GM12864 (cell line): ENCODE data around the gene SLC22A13.

Experiments used
- DNase-seq: peaks from one replicate; pipeline ENCODE4 v3.0.0-alpha.2; 2011; ENCODE audit warnings: low read depth
- H3K4me3 ChIP-seq: 2 replicates; pipeline ENCODE4 v1.5.1; 2011; ENCODE audit warnings: mild to moderate bottlenecking, low read depth, low read length, control low read depth
- TF ChIP-seq, protein P1 (sequence below): IDR thresholded peaks from 2 replicates; pipeline ENCODE4 v1.5.1; 2011; ENCODE audit warnings: low read depth, mild to moderate bottlenecking, moderate library complexity, low read length, control low read depth, inconsistent platforms; ENCODE audit errors: missing control alignments

SLC22A13 gene

GRCh38 chr3:38297947-38298711, 32.5 kb downstream of the SLC22A13 start:
- peak; percentile 1 for DNase-seq
- TF ChIP-seq, protein P1, sequence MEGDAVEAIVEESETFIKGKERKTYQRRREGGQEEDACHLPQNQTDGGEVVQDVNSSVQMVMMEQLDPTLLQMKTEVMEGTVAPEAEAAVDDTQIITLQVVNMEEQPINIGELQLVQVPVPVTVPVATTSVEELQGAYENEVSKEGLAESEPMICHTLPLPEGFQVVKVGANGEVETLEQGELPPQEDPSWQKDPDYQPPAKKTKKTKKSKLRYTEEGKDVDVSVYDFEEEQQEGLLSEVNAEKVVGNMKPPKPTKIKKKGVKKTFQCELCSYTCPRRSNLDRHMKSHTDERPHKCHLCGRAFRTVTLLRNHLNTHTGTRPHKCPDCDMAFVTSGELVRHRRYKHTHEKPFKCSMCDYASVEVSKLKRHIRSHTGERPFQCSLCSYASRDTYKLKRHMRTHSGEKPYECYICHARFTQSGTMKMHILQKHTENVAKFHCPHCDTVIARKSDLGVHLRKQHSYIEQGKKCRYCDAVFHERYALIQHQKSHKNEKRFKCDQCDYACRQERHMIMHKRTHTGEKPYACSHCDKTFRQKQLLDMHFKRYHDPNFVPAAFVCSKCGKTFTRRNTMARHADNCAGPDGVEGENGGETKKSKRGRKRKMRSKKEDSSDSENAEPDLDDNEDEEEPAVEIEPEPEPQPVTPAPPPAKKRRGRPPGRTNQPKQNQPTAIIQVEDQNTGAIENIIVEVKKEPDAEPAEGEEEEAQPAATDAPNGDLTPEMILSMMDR, result peak; percentile 41

DNA sequence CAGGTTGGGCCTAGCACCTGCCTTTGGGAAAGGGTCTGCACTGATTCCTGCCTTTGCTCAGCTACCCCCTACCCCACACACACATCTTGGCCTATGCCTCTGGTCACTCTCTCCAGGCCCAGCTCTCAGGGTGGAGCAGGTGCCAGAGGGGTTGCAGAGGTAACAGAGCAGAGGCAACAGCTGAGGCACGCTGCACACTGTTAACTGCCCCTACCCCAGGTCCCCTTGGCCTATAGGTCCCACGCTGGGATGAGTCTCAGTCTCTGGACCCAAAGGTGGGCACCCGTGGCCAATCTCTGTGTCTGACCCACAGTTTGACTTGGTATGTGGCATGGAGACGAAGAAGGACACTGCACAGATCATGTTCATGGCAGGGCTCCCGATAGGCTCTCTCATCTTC, 41.3 kb downstream of the SLC22A13 start:
- TF ChIP-seq, protein P1, result no peak
- DNase-seq, result no peak
- H3K4me3 ChIP-seq, result no peak overlapping the region

More at GRCh38 chr3:38297947-38298711, 32.5 kb downstream of the SLC22A13 start:
- H3K4me3 ChIP-seq, result no peak overlapping the region

DNA sequence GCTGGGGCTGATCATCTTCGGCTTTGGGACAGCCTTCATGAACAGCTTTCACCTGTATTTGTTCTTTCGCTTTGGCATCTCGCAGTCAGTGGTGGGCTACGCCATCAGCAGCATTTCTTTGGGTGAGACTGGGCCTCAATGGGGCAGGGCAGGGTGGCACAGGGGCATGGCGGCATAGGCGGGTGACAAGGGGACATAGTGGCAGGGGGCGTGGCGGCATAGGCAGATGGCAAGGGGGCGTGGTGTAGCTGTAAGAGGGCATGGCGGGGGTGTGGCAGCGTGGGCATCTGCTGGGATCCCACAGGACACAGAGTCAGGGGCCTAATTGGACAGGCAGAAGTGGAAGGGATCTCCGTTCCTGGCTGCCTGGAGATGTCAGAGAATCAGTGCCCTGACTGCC, 42.0 kb downstream of the SLC22A13 start:
- DNase-seq, result no peak
- TF ChIP-seq, protein P1, result no peak
- H3K4me3 ChIP-seq, result no peak overlapping the region

DNA sequence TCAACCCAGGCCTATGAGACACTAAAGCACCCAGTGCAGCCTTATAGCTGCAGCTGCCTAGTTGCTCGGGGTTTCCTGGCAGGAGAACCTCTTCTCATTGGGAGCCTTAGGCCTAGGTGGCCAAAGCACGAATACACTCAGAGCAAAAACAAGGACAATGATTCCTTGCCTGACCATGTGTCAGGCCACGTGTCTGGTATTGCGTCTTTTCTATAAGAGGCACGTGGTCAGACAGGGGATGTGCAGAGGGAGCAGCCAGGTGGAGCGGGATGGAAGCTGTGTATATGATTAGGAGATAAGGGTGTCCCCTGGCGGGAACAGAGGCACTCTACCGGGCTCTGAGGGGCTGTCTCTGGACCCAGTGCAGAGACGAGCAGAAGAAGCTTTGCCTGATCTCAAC, 42.8 kb downstream of the SLC22A13 start:
- no peak for DNase-seq
- TF ChIP-seq, protein P1, result no peak
- H3K4me3 ChIP-seq, result no peak overlapping the region

- no peak for DNase-seq
- H3K4me3 ChIP-seq, result no peak overlapping the region
- TF ChIP-seq, protein P1, result no peak
Measured at GRCh38 chr3:38311476-38311875, 45.9 kb downstream of the SLC22A13 start.

GRCh38 chr3:38311941-38312340, 46.3 kb downstream of the SLC22A13 start:
- DNase-seq, result no peak
- no peak overlapping the region for H3K4me3 ChIP-seq
- TF ChIP-seq, protein P1, result no peak

GRCh38 chr3:38312356-38312755, 46.7 kb downstream of the SLC22A13 start:
- no peak for DNase-seq
- TF ChIP-seq, protein P1, result no peak
- no peak overlapping the region for H3K4me3 ChIP-seq
